Astrocyte (in vitro differentiated cells and primary cell): ENCODE data around the gene ANKRD29. TPM values are rescaled to one million over a fixed set of nuclear protein-coding genes. Genes with fewer than 3 reads are reported as not detected.

ENCODE experiments used
- DNase-seq: peaks from one replicate; pipeline ENCODE4 v3.0.0-alpha.2; 2010; ENCODE audit warnings: low read depth
- FAIRE-seq: peaks from 2 replicates; lab custom pipeline; 2011; peaks lifted over from hg19 to GRCh38; lab: Jason Lieb, UNC
- H2AFZ ChIP-seq: 2 replicates; pipeline ENCODE4 v1.6.0; 2012; ENCODE audit warnings: low read depth, low read length, inconsistent platforms
- H3K27ac ChIP-seq: 2 replicates; pipeline ENCODE4 v1.5.1; 2011; ENCODE audit warnings: low read depth, low read length, inconsistent platforms
- H3K27me3 ChIP-seq: 2 replicates; pipeline ENCODE4 v1.6.0; 2011; ENCODE audit warnings: low read length, inconsistent platforms; ENCODE audit not compliant: insufficient read depth
- H3K36me3 ChIP-seq: 2 replicates; pipeline ENCODE4 v1.5.1; 2011; ENCODE audit warnings: low read length, inconsistent platforms; ENCODE audit not compliant: insufficient read depth
- H3K4me1 ChIP-seq: 2 replicates; pipeline ENCODE4 v1.5.1; 2011; ENCODE audit warnings: low read length, inconsistent platforms; ENCODE audit not compliant: insufficient read depth
- H3K4me2 ChIP-seq: 2 replicates; pipeline ENCODE4 v1.6.0; 2012; ENCODE audit warnings: low read length, inconsistent platforms
- H3K4me3 ChIP-seq: 2 replicates; pipeline ENCODE4 v1.5.1; 2011; ENCODE audit warnings: low read depth, mild to moderate bottlenecking, low read length, inconsistent platforms; ENCODE audit not compliant: insufficient read depth
- H3K79me2 ChIP-seq: 2 replicates; pipeline ENCODE4 v1.6.0; 2012; ENCODE audit warnings: mild to moderate bottlenecking, low read length, inconsistent platforms; ENCODE audit not compliant: insufficient read depth
- H3K9ac ChIP-seq: 2 replicates; pipeline ENCODE4 v1.6.0; 2012; ENCODE audit warnings: mild to moderate bottlenecking, low read length, inconsistent platforms
- H3K9me3 ChIP-seq: 2 replicates; pipeline ENCODE4 v1.5.1; 2012; ENCODE audit warnings: low read depth, mild to moderate bottlenecking, low read length, inconsistent platforms; ENCODE audit not compliant: insufficient read depth
- H4K20me1 ChIP-seq: 2 replicates; pipeline ENCODE4 v1.6.0; 2012; ENCODE audit warnings: low read length, inconsistent platforms; ENCODE audit not compliant: insufficient read depth
- H3K27ac Mint-ChIP-seq: one replicate; pipeline ENCODE4 v1.8.0; 2021; ENCODE audit warnings: mild to moderate bottlenecking, mixed read lengths; ENCODE audit not compliant: unreplicated experiment
- H3K27me3 Mint-ChIP-seq: one replicate; pipeline ENCODE4 v1.8.0; 2021; ENCODE audit warnings: low read depth, mixed read lengths; ENCODE audit not compliant: unreplicated experiment
- H3K36me3 Mint-ChIP-seq: one replicate; pipeline ENCODE4 v1.8.0; 2021; ENCODE audit warnings: low read depth, mixed read lengths; ENCODE audit not compliant: unreplicated experiment
- H3K4me1 Mint-ChIP-seq: one replicate; pipeline ENCODE4 v1.8.0; 2021; ENCODE audit warnings: low read depth, mixed read lengths; ENCODE audit not compliant: unreplicated experiment
- H3K4me3 Mint-ChIP-seq: one replicate; pipeline ENCODE4 v1.8.0; 2021; ENCODE audit warnings: mild to moderate bottlenecking, moderate library complexity, mixed read lengths; ENCODE audit not compliant: unreplicated experiment
- H3K9me3 Mint-ChIP-seq: one replicate; pipeline ENCODE4 v1.8.0; 2021; ENCODE audit warnings: mild to moderate bottlenecking, mixed read lengths; ENCODE audit not compliant: unreplicated experiment
- EZH2 ChIP-seq: IDR thresholded peaks from 2 replicates; pipeline ENCODE4 v1.6.1; 2012; ENCODE audit warnings: mild to moderate bottlenecking, low read length, inconsistent platforms; ENCODE audit not compliant: insufficient read depth
- total RNA-seq: library from RNA; stranded (reverse); gene quantifications from 2 replicates; pipeline ENCODE4 v1.2.1, GENCODE V29; 2021
- TF ChIP-seq, protein P1 (sequence below): IDR thresholded peaks from 2 replicates; pipeline ENCODE4 v1.5.1; 2011; ENCODE audit warnings: low read depth, mild to moderate bottlenecking, inconsistent platforms, low read length, moderate library complexity; ENCODE audit not compliant: insufficient read depth

ANKRD29 gene
- total RNA-seq, 1 donor from 2014 or later, result 0.75 TPM

DNA sequence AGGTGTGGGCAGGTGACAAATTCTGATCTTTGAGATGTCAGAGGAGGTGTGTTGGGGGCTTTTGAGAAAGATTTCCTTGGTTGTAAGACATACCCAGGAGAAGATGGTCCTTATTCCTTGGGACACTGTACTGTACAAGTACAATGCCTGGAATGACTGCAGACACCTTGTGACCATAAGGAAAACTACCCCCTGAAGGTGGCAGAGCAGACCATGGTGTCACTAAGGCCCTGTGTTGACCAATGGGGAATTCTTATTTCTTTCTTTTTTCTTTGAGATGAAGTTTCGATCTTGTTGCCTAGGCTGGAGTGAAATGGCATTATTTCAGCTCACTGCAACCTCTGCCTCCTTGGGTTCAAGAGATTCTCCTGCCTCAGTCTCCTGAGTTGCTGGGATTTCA lies 4.4 kb upstream of the ANKRD29 start:
- Histone ChIP-seq H3K9ac (no peak overlapping the region), H3K4me2 (no peak overlapping the region), H3K79me2 (no peaks in the 10 kb centered on the region), H2AFZ (no peak overlapping the region), H3K9me3 (no peaks in the 10 kb centered on the region), H3K4me3 (no peak overlapping the region), H3K27me3 (peaks cover 51% of the 10 kb centered on the region), H4K20me1 (no peaks in the 10 kb centered on the region), H3K36me3 (no peaks in the 10 kb centered on the region), H3K27ac (no peak overlapping the region), H3K4me1 (peaks cover 2% of the 10 kb centered on the region)
- Mint-ChIP-seq H3K27ac (no peak overlapping the region), H3K27me3 (peaks cover 43% of the 10 kb centered on the region), H3K4me1 (peaks cover 2% of the 10 kb centered on the region), H3K36me3 (no peaks in the 10 kb centered on the region), H3K4me3 (no peak overlapping the region), H3K9me3 (no peaks in the 10 kb centered on the region)
- TF ChIP-seq, protein P1, sequence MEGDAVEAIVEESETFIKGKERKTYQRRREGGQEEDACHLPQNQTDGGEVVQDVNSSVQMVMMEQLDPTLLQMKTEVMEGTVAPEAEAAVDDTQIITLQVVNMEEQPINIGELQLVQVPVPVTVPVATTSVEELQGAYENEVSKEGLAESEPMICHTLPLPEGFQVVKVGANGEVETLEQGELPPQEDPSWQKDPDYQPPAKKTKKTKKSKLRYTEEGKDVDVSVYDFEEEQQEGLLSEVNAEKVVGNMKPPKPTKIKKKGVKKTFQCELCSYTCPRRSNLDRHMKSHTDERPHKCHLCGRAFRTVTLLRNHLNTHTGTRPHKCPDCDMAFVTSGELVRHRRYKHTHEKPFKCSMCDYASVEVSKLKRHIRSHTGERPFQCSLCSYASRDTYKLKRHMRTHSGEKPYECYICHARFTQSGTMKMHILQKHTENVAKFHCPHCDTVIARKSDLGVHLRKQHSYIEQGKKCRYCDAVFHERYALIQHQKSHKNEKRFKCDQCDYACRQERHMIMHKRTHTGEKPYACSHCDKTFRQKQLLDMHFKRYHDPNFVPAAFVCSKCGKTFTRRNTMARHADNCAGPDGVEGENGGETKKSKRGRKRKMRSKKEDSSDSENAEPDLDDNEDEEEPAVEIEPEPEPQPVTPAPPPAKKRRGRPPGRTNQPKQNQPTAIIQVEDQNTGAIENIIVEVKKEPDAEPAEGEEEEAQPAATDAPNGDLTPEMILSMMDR, result no peak
- no peak for TF ChIP-seq EZH2
- no peak for DNase-seq
- FAIRE-seq, result no peak

DNA sequence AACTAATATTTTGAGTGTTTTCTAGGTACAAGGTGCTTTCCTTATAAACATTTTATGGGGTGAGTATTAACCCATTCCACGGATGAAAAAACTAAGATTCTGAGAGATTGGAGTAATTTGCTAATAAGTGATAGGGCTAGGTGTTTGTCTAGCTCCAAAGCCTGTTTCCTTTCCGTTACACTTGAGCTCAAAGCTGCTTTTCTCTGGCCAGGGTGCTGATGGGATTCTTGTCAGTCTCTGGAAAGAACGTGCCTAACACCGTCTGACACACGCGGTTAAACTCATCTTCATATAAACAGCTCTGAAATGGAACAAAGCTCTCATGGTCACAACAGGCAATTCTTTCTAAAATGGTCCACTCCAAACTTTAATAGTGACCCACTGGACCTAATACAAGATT lies 2.0 kb upstream of the ANKRD29 start:
- Mint-ChIP-seq H3K27ac (no peak overlapping the region), H3K36me3 (no peaks in the 10 kb centered on the region), H3K4me1 (peaks cover 2% of the 10 kb centered on the region), H3K4me3 (no peak overlapping the region), H3K27me3 (peaks cover 53% of the 10 kb centered on the region), H3K9me3 (no peaks in the 10 kb centered on the region)
- TF ChIP-seq, protein P1, result no peak
- TF ChIP-seq EZH2, result no peak
- Histone ChIP-seq H3K9ac (no peak overlapping the region), H3K79me2 (no peaks in the 10 kb centered on the region), H3K36me3 (no peaks in the 10 kb centered on the region), H3K4me2 (no peak overlapping the region), H2AFZ (no peak overlapping the region), H3K27me3 (peaks cover 51% of the 10 kb centered on the region), H3K4me1 (peaks cover 4% of the 10 kb centered on the region), H4K20me1 (no peaks in the 10 kb centered on the region), H3K9me3 (no peaks in the 10 kb centered on the region), H3K4me3 (no peak overlapping the region), H3K27ac (no peak overlapping the region)
- FAIRE-seq, result no peak
- no peak for DNase-seq

DNA sequence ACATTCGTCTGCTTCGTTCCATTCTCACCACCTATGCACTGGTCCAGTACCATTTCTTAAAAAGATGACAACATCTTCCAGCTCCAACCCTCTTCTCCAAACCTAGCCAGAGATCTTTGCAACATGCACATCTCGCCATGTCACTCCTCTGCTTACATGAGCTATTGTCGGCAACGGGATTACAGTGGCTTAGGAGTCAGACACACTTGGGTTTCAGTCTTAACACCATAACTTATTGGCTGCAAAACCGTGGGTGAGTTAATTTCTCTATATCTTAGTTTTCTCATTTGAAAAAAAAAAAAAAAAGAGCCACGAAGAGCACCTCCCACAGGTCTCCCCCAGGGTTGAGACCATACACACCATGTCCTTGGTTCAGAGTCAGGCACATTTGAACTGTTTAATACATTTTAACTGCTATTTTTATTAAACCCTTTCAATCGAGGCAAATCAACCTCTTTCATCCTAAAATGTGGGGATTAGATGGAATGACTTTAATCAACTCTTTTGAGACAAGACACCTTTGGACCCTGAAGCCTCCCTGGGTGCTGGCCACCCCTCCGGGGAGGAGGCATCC lies 889 bp downstream of the ANKRD29 start:
- peaks cover 58% of the 10 kb centered on the region for H3K27me3 ChIP-seq
- peaks cover 61% of the 10 kb centered on the region for H3K27me3 Mint-ChIP-seq

More for the DNA sequence above, 889 bp downstream of the ANKRD29 start:
- Histone ChIP-seq H2AFZ (no peak overlapping the region), H3K27ac (no peak overlapping the region), H3K4me1 (peaks cover 4% of the 10 kb centered on the region), H3K36me3 (no peaks in the 10 kb centered on the region), H3K9ac (peak overlapping the region; percentile 35), H3K79me2 (no peaks in the 10 kb centered on the region), H3K9me3 (no peaks in the 10 kb centered on the region), H3K4me2 (peak overlapping the region; percentile 97), H3K4me3 (peak overlapping the region; percentile 17), H4K20me1 (no peaks in the 10 kb centered on the region)
- DNase-seq (no peak), FAIRE-seq (no peak)
- Mint-ChIP-seq H3K9me3 (peaks cover 2% of the 10 kb centered on the region), H3K4me1 (peaks cover 5% of the 10 kb centered on the region), H3K36me3 (no peaks in the 10 kb centered on the region), H3K4me3 (peak overlapping the region; percentile 71), H3K27ac (no peak overlapping the region)
- TF ChIP-seq EZH2, result no peak
- TF ChIP-seq, protein P1, result no peak
